ENCODE measurements around the gene COL26A1.

DNA sequence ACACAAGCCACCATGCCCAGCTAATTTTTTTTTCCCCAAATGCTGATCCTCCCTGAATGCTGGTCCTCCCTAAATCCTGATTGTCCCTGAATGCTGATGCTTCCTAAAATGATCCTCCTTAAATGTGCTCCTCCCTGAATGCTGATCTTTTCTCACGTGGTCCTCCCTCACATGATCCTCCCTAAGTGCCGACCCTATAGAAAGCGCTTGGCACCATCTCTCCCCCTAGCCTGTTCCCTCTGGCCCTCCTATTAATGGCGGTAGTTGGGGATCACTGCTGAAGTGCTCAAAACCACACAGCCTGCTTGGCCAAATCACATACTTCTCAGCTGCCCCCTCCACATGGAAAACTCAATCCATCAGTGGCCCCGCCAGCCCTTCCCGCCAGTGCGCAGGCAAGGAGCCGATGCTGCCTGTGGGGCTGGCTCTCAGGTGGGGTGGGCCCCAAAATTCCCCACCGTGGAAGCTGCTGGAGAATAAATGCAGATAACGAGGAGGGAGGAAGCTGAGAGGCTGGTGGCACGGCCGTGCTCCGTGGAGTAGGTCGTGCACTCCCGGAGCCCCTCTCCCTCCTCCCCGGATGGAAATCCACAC is 42.9 kb downstream of the COL26A1 start:
- TF ChIP-seq, protein P1, sequence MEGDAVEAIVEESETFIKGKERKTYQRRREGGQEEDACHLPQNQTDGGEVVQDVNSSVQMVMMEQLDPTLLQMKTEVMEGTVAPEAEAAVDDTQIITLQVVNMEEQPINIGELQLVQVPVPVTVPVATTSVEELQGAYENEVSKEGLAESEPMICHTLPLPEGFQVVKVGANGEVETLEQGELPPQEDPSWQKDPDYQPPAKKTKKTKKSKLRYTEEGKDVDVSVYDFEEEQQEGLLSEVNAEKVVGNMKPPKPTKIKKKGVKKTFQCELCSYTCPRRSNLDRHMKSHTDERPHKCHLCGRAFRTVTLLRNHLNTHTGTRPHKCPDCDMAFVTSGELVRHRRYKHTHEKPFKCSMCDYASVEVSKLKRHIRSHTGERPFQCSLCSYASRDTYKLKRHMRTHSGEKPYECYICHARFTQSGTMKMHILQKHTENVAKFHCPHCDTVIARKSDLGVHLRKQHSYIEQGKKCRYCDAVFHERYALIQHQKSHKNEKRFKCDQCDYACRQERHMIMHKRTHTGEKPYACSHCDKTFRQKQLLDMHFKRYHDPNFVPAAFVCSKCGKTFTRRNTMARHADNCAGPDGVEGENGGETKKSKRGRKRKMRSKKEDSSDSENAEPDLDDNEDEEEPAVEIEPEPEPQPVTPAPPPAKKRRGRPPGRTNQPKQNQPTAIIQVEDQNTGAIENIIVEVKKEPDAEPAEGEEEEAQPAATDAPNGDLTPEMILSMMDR (IDR thresholded peaks at IDR 0.05; ENCODE audit: poor library complexity, severe bottlenecking) = no peak
- no peak for TF ChIP-seq MXI1 (conservative IDR thresholded peaks at IDR 0.05; ENCODE audit: poor library complexity, severe bottlenecking)
- TF ChIP-seq RAD21 (conservative IDR thresholded peaks at IDR 0.05) = no peak
- no peak for TF ChIP-seq EZH2 (IDR thresholded peaks at IDR 0.05; ENCODE audit: borderline replicate concordance, insufficient read depth, low read length, poor library complexity, severe bottlenecking)
- TF ChIP-seq POLR2AphosphoS5 (IDR thresholded peaks at IDR 0.05) = no peak
- no peak for TF ChIP-seq EP300 (conservative IDR thresholded peaks at IDR 0.05; ENCODE audit: poor library complexity, severe bottlenecking)
- TF ChIP-seq TAF1 (IDR thresholded peaks at IDR 0.05; ENCODE audit: low read depth) = no peak

All from neural cell (in vitro differentiated cells).